Omental fat pad (tissue), 4 donors: ENCODE data around the gene PSORS1C1. TPM values are rescaled to one million over a fixed set of nuclear protein-coding genes. Genes with fewer than 3 reads are reported as not detected.

Source experiments
- ATAC-seq: fragments of 150-250 bp; one replicate; pipeline ENCODE4 v1.9.1; 2016; ENCODE audit warnings: mild to moderate bottlenecking, moderate library complexity; ENCODE audit not compliant: low FRiP score
- DNase-seq: peaks from one replicate; pipeline ENCODE4 v3.0.0-alpha.2; 2019; ENCODE audit warnings: low spot score
- total RNA-seq, 4 donors: library from RNA; depleted of rRNA; stranded (reverse); fragments of >200 nt; gene quantifications; one replicate each; pipeline ENCODE4 v1.1.0, GENCODE V29; 2016
- TF ChIP-seq, protein P1 (sequence below), 3 donors: fragments of 450-650 bp; IDR thresholded peaks; one replicate each; pipeline ENCODE4 v1.5.1; 2016 to 2017; ENCODE audit warnings: antibody characterized with exemption in 3 of 3, mild to moderate bottlenecking in 3 of 3, moderate library complexity in 2 of 3

Gene PSORS1C1
- total RNA-seq, 4 donors from 2014 or later = 0.60 to 1.3 (median 1.3) TPM

DNA sequence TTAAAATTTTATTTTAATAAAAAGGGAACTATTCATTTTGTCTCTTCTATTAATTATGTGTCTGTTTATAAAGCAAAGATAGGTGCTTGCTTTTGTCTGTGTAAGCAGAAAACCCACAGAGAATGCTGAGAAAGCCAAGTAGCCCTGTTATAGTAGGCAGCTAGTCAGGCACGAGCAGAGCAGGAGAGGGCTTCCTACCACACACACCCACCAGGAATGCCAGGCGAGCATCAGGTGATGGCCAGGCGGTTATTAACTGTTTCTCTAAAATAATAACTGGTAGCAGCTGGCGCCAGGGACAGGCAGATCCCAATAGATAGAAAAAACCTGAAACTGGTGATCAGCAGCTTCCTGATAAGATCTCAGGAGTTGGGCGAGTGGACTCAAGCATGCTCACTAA lies 17.9 kb upstream of the PSORS1C1 start:
- TF ChIP-seq, protein P1, sequence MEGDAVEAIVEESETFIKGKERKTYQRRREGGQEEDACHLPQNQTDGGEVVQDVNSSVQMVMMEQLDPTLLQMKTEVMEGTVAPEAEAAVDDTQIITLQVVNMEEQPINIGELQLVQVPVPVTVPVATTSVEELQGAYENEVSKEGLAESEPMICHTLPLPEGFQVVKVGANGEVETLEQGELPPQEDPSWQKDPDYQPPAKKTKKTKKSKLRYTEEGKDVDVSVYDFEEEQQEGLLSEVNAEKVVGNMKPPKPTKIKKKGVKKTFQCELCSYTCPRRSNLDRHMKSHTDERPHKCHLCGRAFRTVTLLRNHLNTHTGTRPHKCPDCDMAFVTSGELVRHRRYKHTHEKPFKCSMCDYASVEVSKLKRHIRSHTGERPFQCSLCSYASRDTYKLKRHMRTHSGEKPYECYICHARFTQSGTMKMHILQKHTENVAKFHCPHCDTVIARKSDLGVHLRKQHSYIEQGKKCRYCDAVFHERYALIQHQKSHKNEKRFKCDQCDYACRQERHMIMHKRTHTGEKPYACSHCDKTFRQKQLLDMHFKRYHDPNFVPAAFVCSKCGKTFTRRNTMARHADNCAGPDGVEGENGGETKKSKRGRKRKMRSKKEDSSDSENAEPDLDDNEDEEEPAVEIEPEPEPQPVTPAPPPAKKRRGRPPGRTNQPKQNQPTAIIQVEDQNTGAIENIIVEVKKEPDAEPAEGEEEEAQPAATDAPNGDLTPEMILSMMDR (IDR thresholded peaks at IDR 0.05) = no peak
- ATAC-seq (no peak), DNase-seq (no peak)

DNA sequence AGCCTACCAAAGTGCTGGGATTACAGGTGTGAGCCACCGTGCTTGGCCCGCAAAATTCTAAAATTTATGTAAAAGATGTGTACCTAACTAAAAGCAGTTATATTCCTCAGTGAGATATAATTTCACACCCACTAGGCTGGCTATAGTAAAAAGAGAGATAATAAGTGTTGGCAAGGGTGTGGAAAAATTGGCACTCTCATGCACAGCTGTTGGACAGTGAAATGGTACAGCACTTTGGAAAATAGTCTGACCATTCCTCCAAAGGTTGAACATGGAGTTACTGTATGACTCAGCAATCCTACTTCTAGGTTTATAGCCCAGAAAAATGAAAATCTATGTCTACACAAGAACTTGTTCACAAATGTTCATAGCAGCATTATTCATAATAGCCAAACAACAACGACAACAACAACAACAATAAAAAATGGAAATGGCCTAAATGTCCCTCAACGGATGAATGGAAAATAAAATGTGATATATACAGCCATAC lies 16.1 kb upstream of the PSORS1C1 start:
- no peak for ATAC-seq
- DNase-seq = no peak
- TF ChIP-seq, protein P1 (IDR thresholded peaks at IDR 0.05) = no peak

DNA sequence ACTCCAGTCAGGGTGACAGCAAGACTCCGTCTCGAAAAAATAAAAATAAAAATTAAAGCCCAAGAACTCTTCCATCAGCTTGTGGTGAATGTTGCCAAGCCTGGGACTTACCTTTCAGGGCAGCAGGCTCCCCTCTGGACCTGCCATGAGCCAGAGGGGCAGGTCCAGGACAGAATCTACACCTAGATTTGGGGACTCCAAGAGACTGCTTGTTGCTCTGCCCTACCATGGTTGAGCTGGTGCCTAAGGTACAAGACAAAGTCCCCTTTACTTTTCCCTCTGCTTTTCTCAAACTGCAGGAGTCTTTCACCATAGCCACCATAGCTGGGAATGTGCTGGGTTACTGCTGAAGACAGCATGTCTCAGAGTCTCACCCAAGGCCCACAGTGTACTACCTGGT lies 11.5 kb upstream of the PSORS1C1 start:
- no peak for ATAC-seq
- TF ChIP-seq, protein P1 (IDR thresholded peaks at IDR 0.05) = no peak
- DNase-seq = no peak

DNA sequence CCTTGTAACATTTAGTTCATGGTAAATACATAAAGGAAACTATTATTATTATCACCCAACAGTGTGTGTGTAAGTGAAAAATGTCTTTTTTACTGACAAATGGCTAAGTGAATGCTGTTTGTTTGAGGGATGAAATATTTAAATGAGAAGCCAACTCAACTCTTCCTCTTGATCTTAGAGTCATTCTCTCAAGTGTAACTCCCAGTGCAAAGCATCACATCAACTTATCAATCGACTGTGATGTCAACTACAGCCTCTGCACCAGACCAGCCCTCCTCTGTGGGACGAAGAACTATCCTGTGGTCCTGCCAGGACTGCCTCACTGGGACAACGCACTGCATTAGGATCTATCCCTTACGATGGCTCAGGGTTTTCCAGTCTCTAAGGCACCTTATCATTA lies 7.5 kb upstream of the PSORS1C1 start:
- ATAC-seq (no peak), DNase-seq (no peak)
- TF ChIP-seq, protein P1 (IDR thresholded peaks at IDR 0.05) = no peak

DNA sequence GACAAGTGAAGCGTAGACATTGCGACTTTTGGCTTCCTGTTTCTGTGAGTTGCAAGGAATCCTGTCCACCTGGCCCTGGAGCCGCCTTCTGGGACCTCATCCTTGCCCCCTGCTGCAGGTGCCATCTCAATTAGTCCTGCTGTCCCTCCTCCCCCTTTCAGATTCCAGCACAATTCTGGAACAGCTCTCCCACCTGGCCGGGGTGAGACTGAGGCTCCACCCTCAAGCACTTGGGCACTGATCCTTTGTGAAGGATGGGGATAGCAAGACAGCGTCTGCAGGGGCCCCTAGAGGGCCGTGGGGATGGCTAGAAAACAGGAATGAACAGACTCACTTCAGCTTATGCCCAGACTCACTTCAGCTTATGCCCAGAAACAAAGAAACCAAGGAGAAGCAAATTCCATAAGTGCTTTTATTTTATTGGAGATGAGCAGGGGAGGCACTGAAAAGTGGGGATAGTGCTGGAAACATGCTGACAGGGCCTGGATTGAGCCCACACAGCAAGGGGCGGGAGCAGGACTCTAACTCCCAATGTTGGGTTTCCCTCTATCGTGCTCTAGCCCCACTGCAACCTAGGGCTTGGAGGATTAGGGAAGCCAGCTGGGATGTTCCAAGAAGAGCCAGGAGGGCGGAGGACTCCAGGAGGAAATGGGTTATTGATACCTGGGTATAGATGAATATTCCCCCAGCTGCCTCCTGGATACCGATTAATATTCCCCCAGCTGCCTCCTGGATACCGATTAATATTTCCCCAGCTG lies 3.6 kb upstream of the PSORS1C1 start:
- ATAC-seq (no peak), DNase-seq (no peak)
- TF ChIP-seq, protein P1 (IDR thresholded peaks at IDR 0.05) = no peak

DNA sequence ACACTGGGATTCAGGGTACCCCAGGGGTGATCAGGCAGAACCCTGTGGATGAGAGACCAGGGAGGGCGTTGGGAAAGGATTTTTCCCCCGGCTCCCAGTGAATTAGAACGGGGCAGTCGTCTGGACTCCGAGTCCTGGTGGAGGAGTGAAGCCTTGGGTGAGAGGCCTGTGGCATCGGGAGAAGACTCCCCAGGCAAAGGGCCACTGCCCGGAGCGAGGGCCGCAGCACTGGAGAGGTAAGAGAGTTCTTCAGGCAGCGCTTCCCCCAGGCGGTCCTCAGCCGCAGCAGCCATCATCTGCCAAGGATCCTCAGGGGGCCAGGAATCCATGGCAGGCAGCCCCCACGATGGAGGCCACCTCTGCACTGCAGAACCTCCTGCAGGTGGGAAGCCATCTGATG lies 2.9 kb upstream of the PSORS1C1 start:
- TF ChIP-seq, protein P1 (IDR thresholded peaks at IDR 0.05) = no peak
- ATAC-seq (no peak), DNase-seq (no peak)

DNA sequence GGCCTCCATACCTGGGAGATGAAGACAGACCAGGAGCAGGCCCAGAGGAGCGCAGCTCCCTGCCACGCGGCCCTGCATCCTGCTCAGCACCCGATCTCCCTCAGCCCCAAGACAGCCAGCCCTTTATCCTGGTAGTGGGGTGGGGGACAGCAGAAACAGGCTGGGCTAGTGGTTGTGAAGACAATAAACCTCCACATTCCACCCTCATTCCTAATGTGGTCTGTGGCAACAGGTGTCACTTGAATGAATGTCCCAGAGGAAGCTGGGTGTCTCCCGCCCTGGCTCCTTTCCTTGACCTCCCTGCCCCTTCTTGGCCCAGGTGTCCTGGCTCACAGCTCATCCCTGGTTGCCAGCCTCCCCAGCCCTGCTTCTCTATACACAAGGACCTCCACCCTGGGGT lies 2.1 kb upstream of the PSORS1C1 start, which contains the start of gene C6orf15:
C6orf15 (minus strand) TSS at position 98 of the 400 bp plus-strand sequence; CDS start at position 78, 20 bp downstream.
- no peak for DNase-seq
- ATAC-seq = no peak
- TF ChIP-seq, protein P1 (IDR thresholded peaks at IDR 0.05) = no peak
